Esophagus squamous epithelium (tissue), 4 donors: Measurements from ENCODE around the gene ANO3.

Experiments
- CTCF ChIP-seq, 6 experiments: fragments of 450-650 bp in 4 of 6; fragments of 200-600 bp in 2 of 6; sonication (generic) in 2 of 6; IDR thresholded peaks; one replicate each; pipeline ENCODE4 v1.5.1; 2016 to 2019; ENCODE audit warnings: antibody characterized with exemption in 6 of 6, mild to moderate bottlenecking in 4 of 6, moderate library complexity in 4 of 6
- POLR2A ChIP-seq, 4 donors: fragments of 450-650 bp; IDR thresholded peaks; one replicate each; pipeline ENCODE4 v1.6.1; 2017; ENCODE audit warnings: antibody characterized with exemption in 4 of 4, mild to moderate bottlenecking in 4 of 4, moderate library complexity in 3 of 4

- TF ChIP-seq POLR2A (IDR thresholded peaks at IDR 0.05), result no peak
- TF ChIP-seq CTCF (IDR thresholded peaks at IDR 0.05), result no peak
Observed at GRCh38 chr11:26676641-26677040, 344.7 kb downstream of the ANO3 start.
